ENCODE results near the gene TRIM8. TPM values are rescaled to one million over a fixed set of nuclear protein-coding genes. Genes with fewer than 3 reads are reported as not detected.

TRIM8 gene
- total RNA-seq, 1 donor from 2014 or later: 219 TPM

- DNase-seq (ENCODE audit: low spot score): no peak
- peaks cover 48% of the 10 kb centered on the region for H3K4me1 Mint-ChIP-seq (ENCODE audit: unreplicated experiment)
- H3K9me3 Mint-ChIP-seq (ENCODE audit: unreplicated experiment): no peaks in the 10 kb centered on the region
- H3K36me3 Mint-ChIP-seq (ENCODE audit: low read depth, unreplicated experiment): no peaks in the 10 kb centered on the region
- H3K27me3 Mint-ChIP-seq (ENCODE audit: unreplicated experiment): peaks cover 12% of the 10 kb centered on the region
- TF ChIP-seq CTCF (IDR thresholded peaks at IDR 0.05; ENCODE audit: unreplicated experiment): no peak
- H3K27ac Mint-ChIP-seq (ENCODE audit: unreplicated experiment): peak overlapping the region; percentile 38
- no peak overlapping the region for H3K4me3 Mint-ChIP-seq (ENCODE audit: unreplicated experiment)
Observed at GRCh38 chr10:102678068-102678400, 33.8 kb downstream of the TRIM8 start.

- Mint-ChIP-seq H3K9me3 (ENCODE audit: unreplicated experiment) (no peaks in the 10 kb centered on the region), H3K4me3 (ENCODE audit: unreplicated experiment) (peak overlapping the region; percentile 47), H3K27me3 (ENCODE audit: unreplicated experiment) (peaks cover 10% of the 10 kb centered on the region), H3K27ac (ENCODE audit: unreplicated experiment) (no peak overlapping the region), H3K4me1 (ENCODE audit: unreplicated experiment) (peaks cover 41% of the 10 kb centered on the region), H3K36me3 (ENCODE audit: low read depth, unreplicated experiment) (peaks cover 2% of the 10 kb centered on the region)
- peak; percentile 85 for DNase-seq (ENCODE audit: low spot score)
- peak; percentile 60 for TF ChIP-seq CTCF (IDR thresholded peaks at IDR 0.05; ENCODE audit: unreplicated experiment)
Observed at GRCh38 chr10:102678842-102679289, 34.6 kb downstream of the TRIM8 start.

GRCh38 chr10:102679596-102679995 lies 35.3 kb downstream of the TRIM8 start:
- H3K4me1 Mint-ChIP-seq (ENCODE audit: unreplicated experiment): peaks cover 36% of the 10 kb centered on the region
- peaks cover 7% of the 10 kb centered on the region for H3K27me3 Mint-ChIP-seq (ENCODE audit: unreplicated experiment)
- no peak for TF ChIP-seq CTCF (IDR thresholded peaks at IDR 0.05; ENCODE audit: unreplicated experiment)
- DNase-seq (ENCODE audit: low spot score): no peak
- peaks cover 3% of the 10 kb centered on the region for H3K36me3 Mint-ChIP-seq (ENCODE audit: low read depth, unreplicated experiment)
- no peaks in the 10 kb centered on the region for H3K9me3 Mint-ChIP-seq (ENCODE audit: unreplicated experiment)
- no peak overlapping the region for H3K4me3 Mint-ChIP-seq (ENCODE audit: unreplicated experiment)
- no peak overlapping the region for H3K27ac Mint-ChIP-seq (ENCODE audit: unreplicated experiment)

- Mint-ChIP-seq H3K27me3 (ENCODE audit: unreplicated experiment) (peaks cover 4% of the 10 kb centered on the region), H3K4me3 (ENCODE audit: unreplicated experiment) (no peak overlapping the region), H3K27ac (ENCODE audit: unreplicated experiment) (no peak overlapping the region), H3K9me3 (ENCODE audit: unreplicated experiment) (no peaks in the 10 kb centered on the region), H3K4me1 (ENCODE audit: unreplicated experiment) (peaks cover 19% of the 10 kb centered on the region), H3K36me3 (ENCODE audit: low read depth, unreplicated experiment) (peaks cover 3% of the 10 kb centered on the region)
- DNase-seq (ENCODE audit: low spot score): no peak
- no peak for TF ChIP-seq CTCF (IDR thresholded peaks at IDR 0.05; ENCODE audit: unreplicated experiment)
Observed at GRCh38 chr10:102681696-102682095, 37.4 kb downstream of the TRIM8 start.

GRCh38 chr10:102682416-102682815 lies 38.1 kb downstream of the TRIM8 start:
- Mint-ChIP-seq H3K27ac (ENCODE audit: unreplicated experiment) (no peak overlapping the region), H3K4me3 (ENCODE audit: unreplicated experiment) (no peak overlapping the region), H3K36me3 (ENCODE audit: low read depth, unreplicated experiment) (peaks cover 3% of the 10 kb centered on the region), H3K9me3 (ENCODE audit: unreplicated experiment) (no peaks in the 10 kb centered on the region), H3K4me1 (ENCODE audit: unreplicated experiment) (peaks cover 13% of the 10 kb centered on the region), H3K27me3 (ENCODE audit: unreplicated experiment) (peaks cover 4% of the 10 kb centered on the region)
- DNase-seq (ENCODE audit: low spot score): no peak
- TF ChIP-seq CTCF (IDR thresholded peaks at IDR 0.05; ENCODE audit: unreplicated experiment): no peak

Data from endothelial cell (in vitro differentiated cells).